Body of pancreas (tissue), 4 donors: Measurements from ENCODE around the gene RCOR2. TPM values are rescaled to one million over a fixed set of nuclear protein-coding genes. Genes with fewer than 3 reads are reported as not detected.
A peak's percentile ranks its signal among the peaks of the same experiment; 100 is the strongest.

Source experiments
- ATAC-seq: fragments of 150-250 bp; one replicate; pipeline ENCODE4 v1.9.1; 2016
- DNase-seq, 4 donors: peaks; one replicate each; pipeline ENCODE4 v3.0.0-alpha.2; 2019
- H3K27ac ChIP-seq, 4 donors: fragments of 200-600 bp; sonication (generic); 1 replicate in 3 of 4; 2 replicates in 1 of 4; pipeline versions ENCODE4 v1.5.1 to v1.6.1; 2016 to 2019; ENCODE audit warnings: mild to moderate bottlenecking in 1 of 4, mixed read lengths in 1 of 4, moderate library complexity in 1 of 4
- H3K27me3 ChIP-seq, 2 donors: fragments of 200-600 bp; sonication (generic); one replicate each; pipeline ENCODE4 v1.6.0; 2016; ENCODE audit warnings: mild to moderate bottlenecking in 1 of 2
- H3K36me3 ChIP-seq, 2 donors: fragments of 200-600 bp; sonication (generic); replicated peaks in 1 of 2; 2 replicates each; pipeline ENCODE4 v1.5.1; 2016; ENCODE audit warnings: low read depth in 2 of 2; ENCODE audit not compliant: insufficient read depth in 1 of 2
- H3K4me1 ChIP-seq: fragments of 200-600 bp; sonication (generic); one replicate; pipeline ENCODE4 v1.6.0; 2016
- H3K4me3 ChIP-seq, 2 donors: fragments of 200-600 bp; sonication (generic); 1 replicate in 1 of 2; 2 replicates in 1 of 2; pipeline ENCODE4 v1.5.1; 2016 to 2019
- H3K9me3 ChIP-seq, 3 donors: fragments of 200-600 bp; sonication (generic); 1 replicate in 2 of 3; 2 replicates in 1 of 3; pipeline ENCODE4 v1.5.1; 2016
- POLR2A ChIP-seq, 3 donors: fragments of 450-650 bp; IDR thresholded peaks; one replicate each; pipeline ENCODE4 v1.6.1; 2016; ENCODE audit warnings: antibody characterized with exemption in 3 of 3, mild to moderate bottlenecking in 2 of 3
- WGBS, 2 donors: methylation state at CpG; one replicate each; pipeline ENCODE4 v1.1.5; 2017; 5-methylcytosine and 5-hydroxymethylcytosine counted together
- intact Hi-C: fragments of 100-400 bp; cut with DNase I; formaldehyde crosslinking; loops from one replicate; pipeline ENCODE4 v1.15.1; 2023
- total RNA-seq, 2 donors: library from RNA; depleted of rRNA; stranded (reverse); fragments of >200 nt; gene quantifications; one replicate each; pipeline ENCODE4 v1.1.0, GENCODE V29; 2016
- TF ChIP-seq, protein P1 (sequence below), 7 experiments: fragments of 450-650 bp in 4 of 7; fragments of 200-600 bp in 3 of 7; sonication (generic) in 3 of 7; IDR thresholded peaks; one replicate each; pipeline ENCODE4 v1.5.1; 2016 to 2019; ENCODE audit warnings: antibody characterized with exemption in 7 of 7

RCOR2 gene
- total RNA-seq, 2 donors from 2014 or later, result 0.26 to 0.33 TPM

DNA sequence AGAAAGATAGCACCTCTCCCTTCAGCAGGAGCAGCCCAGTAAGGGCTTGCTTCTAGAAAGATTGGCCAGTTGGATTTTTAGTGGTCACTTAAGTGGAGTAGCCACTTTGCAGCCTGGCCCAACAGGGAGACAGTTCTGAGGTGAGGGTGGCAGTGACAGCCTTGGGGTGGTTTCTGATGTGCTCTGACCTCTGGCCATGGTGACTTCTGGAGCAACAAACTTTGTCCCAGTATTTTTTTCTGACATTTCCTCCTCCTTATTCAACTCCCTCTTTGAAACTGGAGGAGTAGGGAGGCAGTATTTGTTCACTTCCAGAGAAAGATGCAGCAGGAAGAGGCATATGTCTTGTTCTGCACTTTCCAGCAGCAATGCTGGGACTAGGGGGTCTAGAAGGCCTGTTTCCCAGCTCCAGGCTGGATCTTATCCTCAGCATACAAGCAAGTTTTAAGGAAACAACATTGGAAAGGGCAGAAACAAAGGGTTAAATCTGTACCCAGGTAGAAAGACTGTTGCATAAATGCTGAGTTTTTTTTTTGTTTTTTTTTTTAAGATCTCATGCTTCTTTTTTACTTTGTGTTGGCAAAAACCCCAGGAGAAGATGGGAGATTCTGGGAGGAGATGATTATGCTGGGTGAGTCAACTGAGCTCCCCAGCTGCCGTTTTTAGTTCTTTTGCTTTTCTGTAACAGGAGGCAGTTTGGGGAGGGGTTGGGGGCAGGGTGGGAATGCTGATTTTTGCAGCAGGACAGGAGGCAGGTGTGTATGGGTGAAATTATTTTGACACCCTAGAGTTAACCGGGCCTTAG is 37.2 kb downstream of the RCOR2 start:
- WGBS, 2 donors, result 28 to 36% methylated on average over 2 of the region's 2 CpGs
- intact Hi-C loops, result no loop called here
- Histone ChIP-seq H3K36me3 (no peaks in the 10 kb centered on the region), H3K9me3 (no peaks in the 10 kb centered on the region), H3K4me3 (no peak overlapping the region), H3K27me3 (no peaks in the 10 kb centered on the region), H3K27ac (peak overlapping the region in 1 of 4 donors; percentile 34), H3K4me1 (peaks cover 67% of the 10 kb centered on the region)
- DNase-seq, result no peak
- ATAC-seq, result no peak
- TF ChIP-seq, protein P1, sequence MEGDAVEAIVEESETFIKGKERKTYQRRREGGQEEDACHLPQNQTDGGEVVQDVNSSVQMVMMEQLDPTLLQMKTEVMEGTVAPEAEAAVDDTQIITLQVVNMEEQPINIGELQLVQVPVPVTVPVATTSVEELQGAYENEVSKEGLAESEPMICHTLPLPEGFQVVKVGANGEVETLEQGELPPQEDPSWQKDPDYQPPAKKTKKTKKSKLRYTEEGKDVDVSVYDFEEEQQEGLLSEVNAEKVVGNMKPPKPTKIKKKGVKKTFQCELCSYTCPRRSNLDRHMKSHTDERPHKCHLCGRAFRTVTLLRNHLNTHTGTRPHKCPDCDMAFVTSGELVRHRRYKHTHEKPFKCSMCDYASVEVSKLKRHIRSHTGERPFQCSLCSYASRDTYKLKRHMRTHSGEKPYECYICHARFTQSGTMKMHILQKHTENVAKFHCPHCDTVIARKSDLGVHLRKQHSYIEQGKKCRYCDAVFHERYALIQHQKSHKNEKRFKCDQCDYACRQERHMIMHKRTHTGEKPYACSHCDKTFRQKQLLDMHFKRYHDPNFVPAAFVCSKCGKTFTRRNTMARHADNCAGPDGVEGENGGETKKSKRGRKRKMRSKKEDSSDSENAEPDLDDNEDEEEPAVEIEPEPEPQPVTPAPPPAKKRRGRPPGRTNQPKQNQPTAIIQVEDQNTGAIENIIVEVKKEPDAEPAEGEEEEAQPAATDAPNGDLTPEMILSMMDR (IDR thresholded peaks at IDR 0.05), result no peak
- no peak for TF ChIP-seq POLR2A (IDR thresholded peaks at IDR 0.05)

DNA sequence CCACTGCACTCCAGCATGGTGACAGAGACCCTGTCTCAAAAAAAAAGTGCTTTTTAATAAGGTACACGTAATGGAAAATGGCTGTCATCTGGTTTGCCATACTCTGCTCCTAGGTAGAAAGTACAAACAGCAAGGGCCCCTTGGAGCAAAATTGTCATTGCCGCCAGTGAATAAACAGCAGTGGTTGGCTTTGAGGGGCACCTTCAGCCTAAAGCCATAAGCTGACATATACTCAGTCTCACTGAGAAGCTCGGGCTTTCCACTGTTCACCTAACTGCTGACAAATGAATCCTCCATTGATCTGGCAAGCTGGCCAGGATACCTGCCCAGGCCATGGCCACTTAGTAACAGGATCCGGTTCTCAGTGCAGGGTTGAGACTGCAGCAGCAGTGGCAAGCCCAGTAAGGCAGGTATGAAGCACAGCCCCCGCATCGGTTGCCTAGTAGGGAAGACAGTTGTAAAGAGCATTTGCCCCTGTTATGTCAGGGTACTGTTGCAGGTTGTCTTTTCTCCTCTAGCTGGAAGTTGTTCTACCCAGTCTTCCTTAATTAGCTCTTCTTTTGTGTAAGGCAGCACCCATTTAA is 39.2 kb downstream of the RCOR2 start:
- TF ChIP-seq, protein P1 (IDR thresholded peaks at IDR 0.05), result no peak
- no peak for TF ChIP-seq POLR2A (IDR thresholded peaks at IDR 0.05)
- Histone ChIP-seq H3K27ac (peak overlapping the region in 3 of 4 donors; percentile 47 to 60 (median 56)), H3K27me3 (no peaks in the 10 kb centered on the region), H3K36me3 (no peaks in the 10 kb centered on the region), H3K4me3 (no peak overlapping the region), H3K4me1 (peaks cover 73% of the 10 kb centered on the region), H3K9me3 (no peaks in the 10 kb centered on the region)
- intact Hi-C loops, result no loop called here
- DNase-seq (peak in 2 of 4 donors; percentile 38 to 44), ATAC-seq (no peak)
- 49 to 71% methylated on average over 5 to 6 of the region's 6 CpGs for WGBS, 2 donors

DNA sequence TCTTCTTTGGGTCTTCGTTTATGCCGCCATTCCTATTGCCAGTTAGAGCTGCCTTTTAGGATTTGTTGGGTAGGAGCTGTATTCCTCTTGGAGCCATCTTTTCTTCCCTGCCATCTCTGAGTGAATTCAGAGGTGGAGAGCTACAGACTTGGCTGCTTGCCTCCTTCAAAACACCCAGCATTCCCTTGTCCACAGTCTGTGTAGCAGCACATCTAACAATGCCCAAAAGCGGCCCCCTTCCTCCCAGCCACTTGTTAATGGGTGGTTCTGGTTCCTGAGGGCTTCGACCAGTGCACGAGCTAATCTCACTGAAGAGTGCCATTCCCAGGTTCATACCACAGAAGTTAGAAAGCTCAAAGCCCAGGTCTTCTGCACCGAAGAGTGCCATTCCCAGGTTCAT is 40.3 kb downstream of the RCOR2 start:
- Histone ChIP-seq H3K4me1 (peaks cover 82% of the 10 kb centered on the region), H3K27me3 (no peaks in the 10 kb centered on the region), H3K9me3 (no peaks in the 10 kb centered on the region), H3K27ac (peak overlapping the region in 1 of 4 donors; percentile 60), H3K4me3 (no peak overlapping the region), H3K36me3 (no peaks in the 10 kb centered on the region)
- 95 to 99% methylated on average over 6 of the region's 6 CpGs for WGBS, 2 donors
- DNase-seq, result no peak
- TF ChIP-seq, protein P1 (IDR thresholded peaks at IDR 0.05), result no peak
- no peak for TF ChIP-seq POLR2A (IDR thresholded peaks at IDR 0.05)
- ATAC-seq, result no peak
- intact Hi-C loops, result no loop called here

DNA sequence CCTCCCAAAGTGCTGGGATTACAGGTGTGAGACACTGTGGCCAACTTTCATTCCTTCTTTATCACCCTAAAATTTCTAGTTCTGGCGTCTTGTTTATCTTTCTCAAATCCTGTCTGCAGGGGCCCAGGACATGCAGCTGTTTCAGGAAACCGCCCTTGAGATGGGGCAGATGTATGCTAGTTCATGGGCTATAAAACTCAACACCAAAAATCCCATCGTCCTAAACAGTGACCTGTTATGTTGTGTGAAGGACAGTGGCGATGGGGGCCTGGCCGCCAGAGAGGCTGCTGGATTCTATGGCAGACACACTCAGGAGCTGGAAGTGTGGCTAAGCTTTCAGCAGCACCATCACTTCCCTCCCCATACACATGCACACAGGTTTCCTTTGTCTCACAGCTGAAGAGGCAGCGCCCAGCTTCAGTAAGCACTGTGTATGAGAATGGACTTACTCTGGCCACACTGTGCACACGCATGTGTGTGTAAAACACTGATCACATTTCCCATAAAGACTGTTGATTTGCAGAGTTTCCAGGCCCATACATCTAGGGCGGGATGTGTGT is 41.4 kb downstream of the RCOR2 start:
- no peaks in the 10 kb centered on the region for H3K27me3 ChIP-seq
- ATAC-seq (no peak), DNase-seq (no peak)
- no peaks in the 10 kb centered on the region for H3K9me3 ChIP-seq
- no peak for TF ChIP-seq POLR2A (IDR thresholded peaks at IDR 0.05)
- TF ChIP-seq, protein P1 (IDR thresholded peaks at IDR 0.05), result no peak
- peak overlapping the region in 3 of 4 donors; percentile 11 to 76 (median 75) for H3K27ac ChIP-seq
- intact Hi-C loops, result no loop called here
- no peaks in the 10 kb centered on the region for H3K36me3 ChIP-seq
- 79 to 84% methylated on average over 6 to 8 of the region's 8 CpGs for WGBS, 2 donors
- peaks cover 92% of the 10 kb centered on the region for H3K4me1 ChIP-seq
- no peak overlapping the region for H3K4me3 ChIP-seq
